ENCODE measurements around the gene FOXJ3.

Gene FOXJ3

DNA sequence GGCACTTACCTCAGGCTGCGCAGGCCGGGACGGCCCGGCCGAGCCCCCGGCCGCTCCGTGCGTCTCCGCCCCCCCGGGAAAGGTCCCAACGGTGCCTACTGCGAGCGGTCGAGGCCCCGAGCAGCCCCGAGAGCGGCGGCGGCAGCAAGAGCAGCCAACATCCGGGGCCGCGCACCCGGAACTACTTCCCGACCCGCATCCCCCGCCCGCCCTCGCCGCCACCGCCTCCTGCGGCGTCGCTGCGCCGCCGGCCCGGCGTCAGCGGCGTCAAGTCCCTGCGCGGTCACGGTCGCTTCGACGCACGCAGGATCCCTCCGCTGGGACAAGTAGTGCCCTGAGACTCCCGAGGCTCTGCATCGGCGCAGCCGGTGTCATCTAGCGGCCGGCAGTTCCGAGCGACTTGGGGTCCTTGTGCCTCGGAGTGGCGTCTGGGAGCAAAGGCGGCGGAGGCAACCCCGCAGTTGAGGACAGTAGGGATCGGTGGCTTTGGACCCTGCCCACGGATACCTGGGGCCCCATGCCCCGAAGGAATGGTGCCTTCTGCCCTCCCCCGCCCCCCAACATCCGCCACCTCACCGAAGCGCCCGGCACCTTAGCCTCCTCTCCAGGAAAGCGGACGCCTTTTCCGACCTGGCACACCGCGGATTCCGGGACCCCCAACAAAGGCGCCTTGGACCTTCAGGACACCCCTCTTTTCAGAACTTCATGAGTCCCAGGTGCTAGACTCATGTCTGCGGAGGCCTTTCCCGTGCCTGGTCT is at the start of gene FOXJ3 (continued):
- TF ChIP-seq, protein P1, sequence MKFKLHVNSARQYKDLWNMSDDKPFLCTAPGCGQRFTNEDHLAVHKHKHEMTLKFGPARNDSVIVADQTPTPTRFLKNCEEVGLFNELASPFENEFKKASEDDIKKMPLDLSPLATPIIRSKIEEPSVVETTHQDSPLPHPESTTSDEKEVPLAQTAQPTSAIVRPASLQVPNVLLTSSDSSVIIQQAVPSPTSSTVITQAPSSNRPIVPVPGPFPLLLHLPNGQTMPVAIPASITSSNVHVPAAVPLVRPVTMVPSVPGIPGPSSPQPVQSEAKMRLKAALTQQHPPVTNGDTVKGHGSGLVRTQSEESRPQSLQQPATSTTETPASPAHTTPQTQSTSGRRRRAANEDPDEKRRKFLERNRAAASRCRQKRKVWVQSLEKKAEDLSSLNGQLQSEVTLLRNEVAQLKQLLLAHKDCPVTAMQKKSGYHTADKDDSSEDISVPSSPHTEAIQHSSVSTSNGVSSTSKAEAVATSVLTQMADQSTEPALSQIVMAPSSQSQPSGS (tag by site-specific recombination; IDR thresholded peaks at IDR 0.05; ENCODE audit: low read depth) = no peak
- TF ChIP-seq, protein P2, sequence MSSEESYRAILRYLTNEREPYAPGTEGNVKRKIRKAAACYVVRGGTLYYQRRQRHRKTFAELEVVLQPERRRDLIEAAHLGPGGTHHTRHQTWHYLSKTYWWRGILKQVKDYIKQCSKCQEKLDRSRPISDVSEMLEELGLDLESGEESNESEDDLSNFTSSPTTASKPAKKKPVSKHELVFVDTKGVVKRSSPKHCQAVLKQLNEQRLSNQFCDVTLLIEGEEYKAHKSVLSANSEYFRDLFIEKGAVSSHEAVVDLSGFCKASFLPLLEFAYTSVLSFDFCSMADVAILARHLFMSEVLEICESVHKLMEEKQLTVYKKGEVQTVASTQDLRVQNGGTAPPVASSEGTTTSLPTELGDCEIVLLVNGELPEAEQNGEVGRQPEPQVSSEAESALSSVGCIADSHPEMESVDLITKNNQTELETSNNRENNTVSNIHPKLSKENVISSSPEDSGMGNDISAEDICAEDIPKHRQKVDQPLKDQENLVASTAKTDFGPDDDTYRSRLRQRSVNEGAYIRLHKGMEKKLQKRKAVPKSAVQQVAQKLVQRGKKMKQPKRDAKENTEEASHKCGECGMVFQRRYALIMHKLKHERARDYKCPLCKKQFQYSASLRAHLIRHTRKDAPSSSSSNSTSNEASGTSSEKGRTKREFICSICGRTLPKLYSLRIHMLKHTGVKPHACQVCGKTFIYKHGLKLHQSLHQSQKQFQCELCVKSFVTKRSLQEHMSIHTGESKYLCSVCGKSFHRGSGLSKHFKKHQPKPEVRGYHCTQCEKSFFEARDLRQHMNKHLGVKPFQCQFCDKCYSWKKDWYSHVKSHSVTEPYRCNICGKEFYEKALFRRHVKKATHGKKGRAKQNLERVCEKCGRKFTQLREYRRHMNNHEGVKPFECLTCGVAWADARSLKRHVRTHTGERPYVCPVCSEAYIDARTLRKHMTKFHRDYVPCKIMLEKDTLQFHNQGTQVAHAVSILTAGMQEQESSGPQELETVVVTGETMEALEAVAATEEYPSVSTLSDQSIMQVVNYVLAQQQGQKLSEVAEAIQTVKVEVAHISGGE (tag by site-specific recombination; conservative IDR thresholded peaks at IDR 0.05; ENCODE audit: low read depth) = peak; percentile 78
- TF ChIP-seq ZNF629 (tag by site-specific recombination; IDR thresholded peaks at IDR 0.05) (peak; percentile 83), ZNF112 (tag by site-specific recombination; IDR thresholded peaks at IDR 0.05) (no peak), ZBTB1 (tag by site-specific recombination; IDR thresholded peaks at IDR 0.05) (0 out of 2 replicates have a peak, but pooled peaks have one; percentile 19), SP2 (tag by site-specific recombination; IDR thresholded peaks at IDR 0.05) (peak; percentile 79), ZNF350 (tag by site-specific recombination; IDR thresholded peaks at IDR 0.05) (peak; percentile 64), GFI1B (tag by site-specific recombination; IDR thresholded peaks at IDR 0.05) (0 out of 2 replicates have a peak, but pooled peaks have one; percentile 32), OVOL3 (tag by site-specific recombination; IDR thresholded peaks at IDR 0.05) (peak; percentile 75), ZSCAN16 (tag by site-specific recombination; IDR thresholded peaks at IDR 0.05) (peak; percentile 64; the same call in 1 of the 2 replicates), ZNF239 (tag by site-specific recombination; IDR thresholded peaks at IDR 0.05) (peak; percentile 70; the same call in 1 of the 2 replicates), REPIN1 (tag by site-specific recombination; IDR thresholded peaks at IDR 0.05; ENCODE audit: low read depth) (no peak), KLF16 (tag by site-specific recombination; IDR thresholded peaks at IDR 0.05) (peak; percentile 99), OSR2 (tag by site-specific recombination; IDR thresholded peaks at IDR 0.05) (peak; percentile 40), HIC1 (tag by site-specific recombination; IDR thresholded peaks at IDR 0.05) (peak; percentile 84), ZNF16 (tag by site-specific recombination; IDR thresholded peaks at IDR 0.05; ENCODE audit: low read depth) (no peak), ZEB2 (tag by site-specific recombination; IDR thresholded peaks at IDR 0.05) (peak; percentile 98), ZNF626 (tag by site-specific recombination; IDR thresholded peaks at IDR 0.05) (no peak), GLIS1 (tag by site-specific recombination; IDR thresholded peaks at IDR 0.05) (peak; percentile 83), BCL6B (tag by site-specific recombination; IDR thresholded peaks at IDR 0.05) (peak; percentile 57; the same call in 1 of the 2 replicates), ZNF76 (tag by site-specific recombination; IDR thresholded peaks at IDR 0.05; ENCODE audit: borderline replicate concordance, low read depth) (peak; percentile 91), ZFP37 (tag by site-specific recombination; IDR thresholded peaks at IDR 0.05) (peak; percentile 98), ZNF146 (tag by site-specific recombination; IDR thresholded peaks at IDR 0.05) (peak; percentile 91), MYNN (tag by site-specific recombination; IDR thresholded peaks at IDR 0.05; ENCODE audit: borderline replicate concordance) (peak; percentile 61; the same call in 1 of the 2 replicates)
- TF ChIP-seq, protein P3, sequence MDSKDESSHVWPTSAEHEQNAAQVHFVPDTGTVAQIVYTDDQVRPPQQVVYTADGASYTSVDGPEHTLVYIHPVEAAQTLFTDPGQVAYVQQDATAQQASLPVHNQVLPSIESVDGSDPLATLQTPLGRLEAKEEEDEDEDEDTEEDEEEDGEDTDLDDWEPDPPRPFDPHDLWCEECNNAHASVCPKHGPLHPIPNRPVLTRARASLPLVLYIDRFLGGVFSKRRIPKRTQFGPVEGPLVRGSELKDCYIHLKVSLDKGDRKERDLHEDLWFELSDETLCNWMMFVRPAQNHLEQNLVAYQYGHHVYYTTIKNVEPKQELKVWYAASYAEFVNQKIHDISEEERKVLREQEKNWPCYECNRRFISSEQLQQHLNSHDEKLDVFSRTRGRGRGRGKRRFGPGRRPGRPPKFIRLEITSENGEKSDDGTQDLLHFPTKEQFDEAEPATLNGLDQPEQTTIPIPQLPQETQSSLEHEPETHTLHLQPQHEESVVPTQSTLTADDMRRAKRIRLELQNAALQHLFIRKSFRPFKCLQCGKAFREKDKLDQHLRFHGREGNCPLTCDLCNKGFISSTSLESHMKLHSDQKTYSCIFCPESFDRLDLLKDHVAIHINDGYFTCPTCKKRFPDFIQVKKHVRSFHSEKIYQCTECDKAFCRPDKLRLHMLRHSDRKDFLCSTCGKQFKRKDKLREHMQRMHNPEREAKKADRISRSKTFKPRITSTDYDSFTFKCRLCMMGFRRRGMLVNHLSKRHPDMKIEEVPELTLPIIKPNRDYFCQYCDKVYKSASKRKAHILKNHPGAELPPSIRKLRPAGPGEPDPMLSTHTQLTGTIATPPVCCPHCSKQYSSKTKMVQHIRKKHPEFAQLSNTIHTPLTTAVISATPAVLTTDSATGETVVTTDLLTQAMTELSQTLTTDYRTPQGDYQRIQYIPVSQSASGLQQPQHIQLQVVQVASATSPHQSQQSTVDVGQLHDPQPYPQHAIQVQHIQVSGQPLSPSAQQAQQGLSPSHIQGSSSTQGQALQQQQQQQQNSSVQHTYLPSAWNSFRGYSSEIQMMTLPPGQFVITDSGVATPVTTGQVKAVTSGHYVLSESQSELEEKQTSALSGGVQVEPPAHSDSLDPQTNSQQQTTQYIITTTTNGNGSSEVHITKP (tag by site-specific recombination; IDR thresholded peaks at IDR 0.05) = peak; percentile 99
- TF ChIP-seq, protein P4, sequence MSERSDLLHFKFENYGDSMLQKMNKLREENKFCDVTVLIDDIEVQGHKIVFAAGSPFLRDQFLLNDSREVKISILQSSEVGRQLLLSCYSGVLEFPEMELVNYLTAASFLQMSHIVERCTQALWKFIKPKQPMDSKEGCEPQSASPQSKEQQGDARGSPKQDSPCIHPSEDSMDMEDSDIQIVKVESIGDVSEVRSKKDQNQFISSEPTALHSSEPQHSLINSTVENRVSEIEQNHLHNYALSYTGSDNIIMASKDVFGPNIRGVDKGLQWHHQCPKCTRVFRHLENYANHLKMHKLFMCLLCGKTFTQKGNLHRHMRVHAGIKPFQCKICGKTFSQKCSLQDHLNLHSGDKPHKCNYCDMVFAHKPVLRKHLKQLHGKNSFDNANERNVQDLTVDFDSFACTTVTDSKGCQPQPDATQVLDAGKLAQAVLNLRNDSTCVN (tag by site-specific recombination; optimal IDR thresholded peaks at IDR 0.05) = peak; percentile 96

All from HEK293 (cell line).